OCI-LY7 (cell line): ENCODE data around the gene RPL22.

ENCODE experiments used
- EZH2phosphoT487 ChIP-seq: fragments of 200-600 bp; sonication (generic); IDR thresholded peaks from 2 replicates; pipeline ENCODE4 v1.6.1; 2018; ENCODE audit warnings: low read depth, borderline replicate concordance, mild to moderate bottlenecking, mixed run types, antibody characterized with exemption, low read length, moderate library complexity, mixed read lengths
- TF ChIP-seq, protein P1 (sequence below): fragments of 200-600 bp; sonication (generic); conservative IDR thresholded peaks from 2 replicates; pipeline ENCODE4 v1.5.1; 2014; ENCODE audit warnings: mild to moderate bottlenecking, antibody characterized with exemption, low read length, moderate library complexity, mixed read lengths

DNA sequence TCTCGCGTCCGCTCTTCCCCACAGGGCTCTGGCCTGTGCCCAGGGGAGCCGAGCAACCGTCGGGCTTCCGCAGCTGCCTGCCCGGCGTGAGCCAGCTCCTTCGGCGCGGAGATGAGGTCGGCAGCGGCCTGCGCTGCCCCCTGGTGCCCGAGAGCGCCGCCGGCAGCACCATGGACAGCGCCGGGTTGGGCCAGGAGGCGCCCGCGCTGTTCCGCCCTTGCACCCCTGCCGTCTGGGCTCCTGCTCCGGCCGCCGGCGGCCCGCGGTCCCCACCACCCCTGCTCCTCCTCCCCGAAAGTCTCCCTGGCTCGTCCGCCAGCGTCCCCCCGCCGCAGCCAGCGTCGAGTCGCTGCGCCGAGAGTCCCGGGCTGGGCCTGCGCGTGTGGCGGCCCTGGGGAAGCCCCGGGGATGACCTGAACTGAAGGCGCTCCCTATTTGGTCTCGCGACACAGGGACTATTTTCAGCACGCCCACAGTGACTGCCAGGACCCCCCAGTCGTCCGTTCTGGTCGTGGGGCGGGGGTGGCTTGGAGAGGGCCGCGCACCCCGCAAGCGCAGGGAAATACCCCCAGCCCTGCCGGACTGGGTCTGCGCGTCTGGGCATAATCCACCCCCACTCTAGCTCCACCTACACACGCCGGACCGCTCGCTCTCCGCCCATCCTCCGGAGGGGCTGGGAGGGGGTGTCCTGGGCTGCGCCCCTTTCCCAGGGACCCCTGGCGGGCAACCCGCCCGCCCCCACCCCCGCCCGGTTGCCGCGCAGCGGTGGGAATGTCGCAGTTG is 45.9 kb upstream of the RPL22 start:
- TF ChIP-seq, protein P1, sequence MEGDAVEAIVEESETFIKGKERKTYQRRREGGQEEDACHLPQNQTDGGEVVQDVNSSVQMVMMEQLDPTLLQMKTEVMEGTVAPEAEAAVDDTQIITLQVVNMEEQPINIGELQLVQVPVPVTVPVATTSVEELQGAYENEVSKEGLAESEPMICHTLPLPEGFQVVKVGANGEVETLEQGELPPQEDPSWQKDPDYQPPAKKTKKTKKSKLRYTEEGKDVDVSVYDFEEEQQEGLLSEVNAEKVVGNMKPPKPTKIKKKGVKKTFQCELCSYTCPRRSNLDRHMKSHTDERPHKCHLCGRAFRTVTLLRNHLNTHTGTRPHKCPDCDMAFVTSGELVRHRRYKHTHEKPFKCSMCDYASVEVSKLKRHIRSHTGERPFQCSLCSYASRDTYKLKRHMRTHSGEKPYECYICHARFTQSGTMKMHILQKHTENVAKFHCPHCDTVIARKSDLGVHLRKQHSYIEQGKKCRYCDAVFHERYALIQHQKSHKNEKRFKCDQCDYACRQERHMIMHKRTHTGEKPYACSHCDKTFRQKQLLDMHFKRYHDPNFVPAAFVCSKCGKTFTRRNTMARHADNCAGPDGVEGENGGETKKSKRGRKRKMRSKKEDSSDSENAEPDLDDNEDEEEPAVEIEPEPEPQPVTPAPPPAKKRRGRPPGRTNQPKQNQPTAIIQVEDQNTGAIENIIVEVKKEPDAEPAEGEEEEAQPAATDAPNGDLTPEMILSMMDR, result peak; percentile 71
- no peak for TF ChIP-seq EZH2phosphoT487
